Activated naive CD4-positive, alpha-beta T cell treated with anti-CD3 and anti-CD28 coated beads, Interleukin-2, amount 50 U/mL, for 72 hours (primary cell): ENCODE results near the gene NFILZ. TPM values are rescaled to one million over a fixed set of nuclear protein-coding genes. Genes with fewer than 3 reads are reported as not detected.
A peak's percentile ranks its signal among the peaks of the same experiment; 100 is the strongest.

Experiments
- ATAC-seq, 2 donors: fragments of 150-1000 bp; cut with Tn5 transposase; 2 replicates each; pipeline ENCODE4 v1.10.0; 2021; ENCODE audit warnings: mild to moderate bottlenecking in 2 of 2, moderate library complexity in 2 of 2
- DNase-seq, 2 donors: peaks; one replicate each; pipeline ENCODE4 v3.0.0; 2021 to 2022; ENCODE audit warnings: low spot score in 2 of 2
- H3K27ac Mint-ChIP-seq, 2 donors: one replicate each; pipeline ENCODE4 v1.8.0; 2022; ENCODE audit warnings: mild to moderate bottlenecking in 2 of 2, mixed read lengths in 2 of 2
- H3K36me3 Mint-ChIP-seq, 2 donors: one replicate each; pipeline ENCODE4 v1.8.0; 2022; ENCODE audit warnings: mixed read lengths in 2 of 2
- H3K9me3 Mint-ChIP-seq, 2 donors: one replicate each; pipeline ENCODE4 v1.8.0; 2022; ENCODE audit warnings: mixed read lengths in 2 of 2
- total RNA-seq, 2 donors: library from RNA; stranded (reverse); gene quantifications; one replicate each; pipeline ENCODE4 v1.2.3, GENCODE V29; 2022

NFILZ gene
- total RNA-seq, 2 donors from 2014 or later = not detected

GRCh38 chr19:8659905-8660304 lies 29.5 kb downstream of the NFILZ start:
- ATAC-seq (no peak), DNase-seq (no peak)
- H3K9me3 Mint-ChIP-seq = peaks cover 0 to under 1% of the 10 kb centered on the region in 2 donors

DNA sequence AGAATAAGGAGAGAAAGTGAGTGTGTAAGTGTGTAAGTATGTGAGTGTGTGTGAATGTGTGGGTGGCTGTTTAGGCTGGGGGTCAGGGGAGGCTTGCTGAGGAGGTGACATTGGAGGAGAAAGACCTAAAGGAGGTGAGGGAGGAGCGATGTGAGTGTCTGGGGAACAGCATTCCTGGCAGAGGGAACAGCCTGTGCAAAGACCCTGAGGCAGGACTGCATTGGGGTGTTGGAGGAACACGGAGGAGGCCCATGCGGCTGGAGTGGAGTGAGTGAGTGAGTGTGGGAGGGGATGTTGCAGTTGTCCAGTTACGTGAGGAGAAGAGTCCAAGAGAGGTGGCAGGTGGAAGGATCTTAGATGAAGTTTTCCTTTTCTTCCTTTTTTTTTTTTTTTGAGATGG lies 31.8 kb downstream of the NFILZ start:
- ATAC-seq = no peak
- Mint-ChIP-seq H3K27ac (peak overlapping the region in 1 of 2 donors; percentile 30), H3K9me3 (peaks cover 0 to 4% of the 10 kb centered on the region in 2 donors), H3K36me3 (no peaks in the 10 kb centered on the region)
- no peak for DNase-seq

More at GRCh38 chr19:8659905-8660304, 29.5 kb downstream of the NFILZ start:
- Mint-ChIP-seq H3K36me3 (no peaks in the 10 kb centered on the region), H3K27ac (no peak overlapping the region)

DNA sequence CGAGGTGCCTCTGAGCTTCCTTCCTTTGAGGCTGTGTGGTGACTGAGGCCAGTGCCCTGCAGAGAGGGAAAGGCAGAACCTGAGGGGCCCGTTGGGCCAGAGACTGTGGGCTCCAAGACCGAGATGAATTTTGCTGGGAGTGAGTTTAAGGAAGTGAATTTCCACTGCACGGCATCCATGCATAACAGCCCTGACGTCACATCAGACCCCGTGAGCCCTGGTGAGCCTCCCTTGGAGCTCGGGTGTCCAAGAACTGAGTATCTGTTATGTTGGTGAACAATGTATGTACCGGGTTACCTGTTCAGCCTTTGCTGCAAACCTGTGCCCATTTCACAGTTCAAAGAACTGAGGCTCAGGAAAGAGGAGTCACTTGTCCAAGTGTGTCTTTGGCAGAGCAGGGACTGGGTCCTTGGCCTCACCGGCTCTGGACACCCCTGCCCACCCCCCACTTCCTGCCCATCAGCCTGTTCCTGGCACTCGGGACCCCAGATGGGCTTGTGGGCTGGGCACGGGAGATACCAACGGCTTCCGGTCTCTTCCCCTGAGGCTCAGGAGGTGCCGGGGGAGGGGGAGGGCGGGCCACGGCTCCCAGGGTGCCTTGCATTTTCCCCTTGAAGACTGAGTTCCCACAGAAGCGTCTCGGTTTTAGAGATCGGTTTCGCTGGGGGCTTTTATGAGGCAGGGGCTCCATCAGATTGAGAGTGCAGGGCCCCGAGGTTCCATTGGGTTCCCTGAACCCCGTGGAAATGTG lies 33.7 kb downstream of the NFILZ start:
- DNase-seq (no peak), ATAC-seq (peak in 1 of 2 donors; percentile 32)
- H3K27ac Mint-ChIP-seq = no peak overlapping the region
- no peaks in the 10 kb centered on the region for H3K36me3 Mint-ChIP-seq
- H3K9me3 Mint-ChIP-seq = peaks cover 0 to 4% of the 10 kb centered on the region in 2 donors

DNA sequence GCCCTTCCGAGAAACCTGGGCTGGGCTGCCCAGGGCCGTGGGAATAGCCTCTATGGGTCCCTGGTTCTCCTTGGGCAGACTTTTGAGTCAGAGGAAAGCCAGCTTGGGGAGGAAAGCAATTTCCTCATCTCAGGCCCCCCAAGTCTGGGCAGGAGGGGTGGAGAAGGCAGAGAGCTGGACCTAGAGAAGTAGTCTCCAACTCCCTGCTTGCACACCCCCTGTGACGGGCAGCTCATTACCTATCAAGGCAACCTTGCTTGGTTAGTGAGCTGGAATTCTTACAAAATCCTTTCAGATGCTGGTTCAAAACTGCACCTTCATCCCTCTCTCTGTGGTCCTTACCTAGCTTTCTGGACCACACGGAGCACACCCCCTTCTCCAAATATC lies 34.2 kb downstream of the NFILZ start:
- H3K27ac Mint-ChIP-seq = peak overlapping the region in 1 of 2 donors; percentile 57
- H3K9me3 Mint-ChIP-seq = peaks cover 0 to 4% of the 10 kb centered on the region in 2 donors
- DNase-seq (no peak), ATAC-seq (no peak)
- H3K36me3 Mint-ChIP-seq = no peaks in the 10 kb centered on the region

DNA sequence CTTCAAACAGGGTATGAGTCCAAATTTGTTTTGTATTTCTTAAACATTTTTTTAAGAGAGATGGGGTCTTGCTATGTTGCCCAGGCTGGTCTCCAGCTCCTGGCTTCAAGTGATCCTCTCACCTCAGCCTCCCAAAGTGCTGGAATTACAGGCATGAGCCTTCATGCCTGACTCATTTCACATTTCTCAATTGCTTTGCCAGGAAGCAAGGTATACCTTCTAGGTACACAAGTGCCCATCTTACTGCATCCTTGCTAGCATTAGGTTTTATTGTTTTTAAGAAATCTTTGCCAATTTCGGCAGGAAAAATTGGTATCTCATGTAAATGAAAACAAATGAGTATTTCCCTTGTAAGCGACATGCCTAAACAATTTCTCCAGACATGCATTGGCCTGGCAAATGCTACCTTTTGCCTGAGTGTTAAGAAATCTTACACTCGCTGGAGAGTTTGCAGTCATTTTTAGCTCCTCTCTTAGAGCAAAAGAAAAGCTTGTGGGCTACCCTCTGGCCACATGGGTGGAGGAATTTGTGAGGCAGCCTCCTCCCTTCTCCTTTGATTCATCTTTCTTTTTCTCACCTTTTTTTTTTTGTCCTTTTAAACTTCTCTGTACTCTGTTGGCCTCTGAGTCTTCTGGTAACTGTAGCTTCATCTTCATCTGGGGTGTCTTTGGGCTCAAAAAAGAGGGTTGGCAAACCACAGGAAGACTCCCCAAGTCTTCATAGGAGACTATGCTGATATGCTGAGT lies 35.2 kb downstream of the NFILZ start:
- H3K27ac Mint-ChIP-seq = no peak overlapping the region
- DNase-seq (no peak), ATAC-seq (peak; percentile 53 to 72)
- H3K9me3 Mint-ChIP-seq = peaks cover 0 to 4% of the 10 kb centered on the region in 2 donors
- no peaks in the 10 kb centered on the region for H3K36me3 Mint-ChIP-seq

- ATAC-seq (no peak), DNase-seq (no peak)
- Mint-ChIP-seq H3K27ac (no peak overlapping the region), H3K9me3 (peaks cover 0 to 4% of the 10 kb centered on the region in 2 donors), H3K36me3 (no peaks in the 10 kb centered on the region)
These were observed 36.5 kb downstream of the NFILZ start for GRCh38 chr19:8666814-8667405.

GRCh38 chr19:8673276-8673891 lies 43.0 kb downstream of the NFILZ start:
- Mint-ChIP-seq H3K9me3 (peaks cover 10 to 12% of the 10 kb centered on the region in 2 donors), H3K36me3 (no peaks in the 10 kb centered on the region), H3K27ac (no peak overlapping the region)
- ATAC-seq (no peak), DNase-seq (no peak)

GRCh38 chr19:8675066-8675465 lies 44.6 kb downstream of the NFILZ start:
- DNase-seq = no peak
- H3K27ac Mint-ChIP-seq = no peak overlapping the region
- H3K36me3 Mint-ChIP-seq = no peaks in the 10 kb centered on the region
- peaks cover 13 to 15% of the 10 kb centered on the region in 2 donors for H3K9me3 Mint-ChIP-seq
- no peak for ATAC-seq

GRCh38 chr19:8678244-8678807 lies 47.9 kb downstream of the NFILZ start:
- ATAC-seq = no peak
- peaks cover 15 to 18% of the 10 kb centered on the region in 2 donors for H3K9me3 Mint-ChIP-seq
- H3K27ac Mint-ChIP-seq = no peak overlapping the region
- no peak for DNase-seq
- H3K36me3 Mint-ChIP-seq = no peaks in the 10 kb centered on the region

Other genes with a start within 250 kb of the NFILZ start
- gene RAB11B, start 240.3 kb upstream of the NFILZ start, total RNA-seq = 10 to 100 TPM; 76.6 to 81.5 TPM
- 10 to 100 TPM in 1 of 2 donors, 1 to 10 TPM in 1; 7.3 to 14.9 TPM for gene MARCHF2, start 217.3 kb upstream of the NFILZ start, total RNA-seq
- gene HNRNPM, start 185.7 kb upstream of the NFILZ start, total RNA-seq = 100 to 1,000 TPM; 105 to 243 TPM
- gene PRAM1, start 128.0 kb upstream of the NFILZ start, total RNA-seq = 1 to 10 TPM; 1.4 to 2.9 TPM
- 10 to 100 TPM; 24.6 to 28.0 TPM for gene ZNF414, start 116.5 kb upstream of the NFILZ start, total RNA-seq
- 10 to 100 TPM; 12.4 to 16.2 TPM for gene MYO1F, start 53.2 kb upstream of the NFILZ start, total RNA-seq
- gene ADAMTS10, start 19.9 kb upstream of the NFILZ start, total RNA-seq = 10 to 100 TPM in 1 of 2 donors, 1 to 10 TPM in 1; 5.1 to 11.3 TPM
- gene ACTL9, start 68.2 kb downstream of the NFILZ start, total RNA-seq = not detected
- gene OR2Z1, start 91.0 kb downstream of the NFILZ start, total RNA-seq = not detected
- 10 to 100 TPM; 32.0 to 36.3 TPM for gene ZNF558, start 201.7 kb downstream of the NFILZ start, total RNA-seq
- gene MBD3L1, start 201.7 kb downstream of the NFILZ start, total RNA-seq = not detected